Adipose tissue (tissue), 3 donors: ENCODE data around the gene WNT6. TPM values are rescaled to one million over a fixed set of nuclear protein-coding genes. Genes with fewer than 3 reads are reported as not detected.
"Not testable (repeated sequence)": the region's sequence is repeated elsewhere in the genome, so short reads cannot be mapped to it uniquely, and the experiment has no call there.

Experiments
- H3K27ac ChIP-seq: one replicate; pipeline ENCODE4 v1.5.1; 2013; ENCODE audit warnings: low read depth, low read length
- WGBS, 3 donors: extraction: QIAGEN DNeasy Blood & Tissue Kit; methylation state at CpG; one replicate each; pipeline ENCODE4 v1.1.7; 2013; 5-methylcytosine and 5-hydroxymethylcytosine counted together
- polyA plus RNA-seq, 3 donors: library from polyadenylated mRNA; stranded (reverse); fragments of 200-250 nt; gene quantifications; one replicate each; pipeline ENCODE4 v1.2.3, GENCODE V29; 2013
- donor health status: healthy with polysubstance abuse.
- donor health status: Bipolar disorder and iron deficiency.
- donor health status: healthy.

The WNT6 gene
- polyA plus RNA-seq, 3 donors, result 0.25 to 1.1 TPM; not detected in 1

DNA sequence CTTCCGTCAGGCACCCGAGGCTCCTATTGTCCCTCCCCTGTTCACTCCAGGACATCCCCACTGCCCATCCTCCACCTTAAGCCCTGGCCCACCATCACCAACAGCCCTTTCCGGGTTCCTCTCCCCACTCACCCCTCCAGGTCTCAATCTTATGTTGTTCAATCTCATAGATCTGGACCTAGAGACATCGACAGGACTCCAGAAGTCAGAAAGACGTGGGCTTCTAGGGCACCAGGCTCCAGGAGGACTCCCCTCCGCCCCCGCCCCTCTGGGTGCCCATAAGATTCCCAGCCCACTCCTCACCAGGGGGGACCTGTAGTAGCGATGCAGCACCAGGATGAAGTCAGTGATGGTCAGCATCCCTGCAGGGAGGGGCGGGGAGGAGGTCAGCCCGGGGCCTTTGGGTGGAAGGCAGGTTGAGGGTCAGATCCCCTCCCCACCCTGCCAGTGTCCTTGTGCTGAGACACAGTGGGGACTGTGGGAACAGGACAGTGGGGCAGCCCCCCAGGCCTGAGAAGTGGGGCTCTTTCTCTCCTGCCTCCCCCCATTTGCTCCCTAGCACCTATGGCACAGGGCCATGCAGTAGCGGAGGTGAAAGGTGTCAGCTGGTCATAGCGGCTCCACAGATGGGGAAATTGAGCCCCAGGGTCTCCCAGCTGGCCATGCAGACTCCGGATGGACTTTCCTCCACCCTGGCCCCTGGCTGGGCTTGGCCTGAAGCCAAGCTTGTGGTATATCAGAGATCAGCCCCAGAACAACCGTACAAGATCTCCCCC is 31.7 kb upstream of the WNT6 start:
- WGBS, 3 donors, result 63 to 72% (median 72%) methylated on average over 13 to 14 of the region's 14 CpGs
- H3K27ac ChIP-seq, result no peak overlapping the region

DNA sequence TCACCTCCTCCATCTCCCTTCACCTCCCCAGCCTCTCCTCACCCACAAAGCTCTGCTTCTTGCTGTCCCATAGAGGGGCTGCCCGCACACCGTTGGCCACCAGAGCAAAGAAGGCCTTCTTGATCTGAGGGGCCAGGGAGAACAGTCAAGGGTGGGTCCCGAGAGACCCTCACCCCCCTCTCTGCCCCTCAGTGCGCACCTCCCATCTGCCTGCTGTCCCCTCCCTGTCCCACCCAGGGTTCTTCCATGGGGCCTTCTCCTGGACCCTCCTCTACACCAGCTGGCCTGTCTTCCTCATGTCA is 31.2 kb upstream of the WNT6 start:
- H3K27ac ChIP-seq, result no peak overlapping the region

DNA sequence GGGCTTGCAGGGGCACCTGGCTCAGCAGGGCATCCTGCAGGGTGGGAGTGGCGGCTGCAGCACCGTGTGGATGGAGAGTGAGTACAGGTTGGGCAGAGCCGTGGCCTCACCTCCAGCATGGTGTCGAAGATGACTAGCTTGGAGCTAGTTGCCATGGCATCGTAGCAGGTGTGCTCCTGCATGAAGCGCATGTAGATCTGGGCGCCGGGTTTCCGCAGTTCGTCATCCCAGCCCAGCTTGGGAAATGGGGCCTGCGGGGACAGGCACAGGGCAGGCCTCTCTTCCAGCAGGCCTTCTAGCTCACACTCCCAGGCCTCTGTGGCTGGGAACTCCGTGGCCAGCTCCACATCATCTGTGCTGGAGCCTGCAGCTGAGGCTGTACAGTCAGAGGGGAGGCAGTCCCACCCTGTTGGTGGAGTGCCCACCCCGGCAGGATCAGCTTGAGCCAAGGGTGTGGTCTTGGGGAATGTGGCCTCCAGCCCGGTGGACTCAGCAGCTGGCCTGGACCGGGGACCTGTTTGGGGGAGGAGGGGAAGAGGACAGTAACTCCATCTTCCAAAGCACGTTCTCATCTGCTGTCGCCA is 29.6 kb upstream of the WNT6 start:
- no peak overlapping the region for H3K27ac ChIP-seq
- WGBS, 3 donors, result 68 to 76% (median 70%) methylated on average over 15 to 17 of the region's 17 CpGs

More for the DNA sequence above, 31.2 kb upstream of the WNT6 start:
- 74 to 86% (median 85%) methylated on average over 4 of the region's 4 CpGs for WGBS, 3 donors

- 66 to 84% (median 70%) methylated on average over 3 of the region's 3 CpGs for WGBS, 3 donors
- no peak overlapping the region for H3K27ac ChIP-seq
Measured at GRCh38 chr2:218830526-218831306, 28.9 kb upstream of the WNT6 start.

GRCh38 chr2:218831378-218831990 is 28.1 kb upstream of the WNT6 start, which contains the start of gene PRKAG3:
PRKAG3 (minus strand) TSS chr2:218831803.
- whole genome bisulfite sequencing, 3 donors, result 59 to 72% (median 62%) methylated on average over 18 of the region's 18 CpGs
- no peak within 1 kb of the TSS for H3K27ac ChIP-seq

- no peak overlapping the region for H3K27ac ChIP-seq
- 79 to 85% (median 81%) methylated on average over 3 of the region's 3 CpGs for WGBS, 3 donors
Measured at GRCh38 chr2:218832081-218832480, 27.5 kb upstream of the WNT6 start.

DNA sequence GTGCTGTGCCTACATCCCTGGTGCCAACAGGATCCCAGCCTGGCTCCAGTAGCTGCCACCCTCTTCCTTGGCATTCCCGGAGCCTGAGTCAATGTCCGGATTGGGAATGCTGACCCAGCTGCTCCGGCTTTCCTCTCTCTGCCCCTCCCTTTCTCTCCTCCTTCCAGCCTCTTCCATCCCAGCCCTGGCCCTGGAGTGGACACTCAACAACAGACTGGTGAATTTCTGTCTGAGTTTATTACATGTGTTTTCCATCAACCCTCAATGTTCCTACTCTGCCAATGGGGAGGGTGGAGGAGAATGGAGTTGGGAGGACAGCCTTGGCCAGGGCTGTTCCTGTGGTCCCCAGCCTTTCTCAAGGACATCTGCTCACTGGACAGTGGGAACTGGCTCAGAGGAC is 27.1 kb upstream of the WNT6 start:
- H3K27ac ChIP-seq, result no peak overlapping the region
- WGBS, 3 donors, result 61 to 69% (median 67%) methylated on average over 3 of the region's 3 CpGs

DNA sequence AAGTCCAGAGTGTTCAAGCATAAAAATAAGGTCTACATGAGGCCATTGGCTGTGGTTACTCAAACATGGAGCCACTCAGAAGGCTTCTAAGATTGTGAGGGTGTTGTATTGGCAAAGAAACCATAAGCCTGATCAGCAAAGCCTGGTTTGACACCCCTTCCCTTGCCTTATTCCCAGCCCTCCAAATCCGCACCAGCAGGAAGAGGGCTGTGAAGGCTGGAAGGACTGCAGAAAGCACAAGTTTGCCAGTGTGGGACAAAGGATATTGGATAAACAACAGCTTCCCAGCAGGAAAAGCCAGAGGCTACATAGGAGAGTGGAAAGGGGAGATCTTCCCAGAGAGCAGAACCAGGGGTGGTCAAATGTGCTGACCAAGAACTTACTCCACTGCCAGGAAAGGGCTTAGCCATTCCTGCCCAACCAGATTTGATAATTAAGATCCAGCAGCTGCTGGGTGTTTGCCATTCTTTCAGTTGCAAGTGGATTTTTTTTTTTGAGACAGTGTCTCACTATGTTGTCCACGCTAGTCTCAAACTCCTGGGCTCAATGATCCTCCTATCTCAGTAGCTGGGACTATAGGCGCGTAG is 26.5 kb upstream of the WNT6 start:
- 68 to 84% (median 82%) methylated on average over 4 of the region's 4 CpGs for WGBS, 3 donors
- no peak overlapping the region for H3K27ac ChIP-seq

GRCh38 chr2:218834685-218835084 is 24.9 kb upstream of the WNT6 start:
- WGBS, 3 donors, result 46 to 73% (median 63%) methylated on average over 4 of the region's 4 CpGs

DNA sequence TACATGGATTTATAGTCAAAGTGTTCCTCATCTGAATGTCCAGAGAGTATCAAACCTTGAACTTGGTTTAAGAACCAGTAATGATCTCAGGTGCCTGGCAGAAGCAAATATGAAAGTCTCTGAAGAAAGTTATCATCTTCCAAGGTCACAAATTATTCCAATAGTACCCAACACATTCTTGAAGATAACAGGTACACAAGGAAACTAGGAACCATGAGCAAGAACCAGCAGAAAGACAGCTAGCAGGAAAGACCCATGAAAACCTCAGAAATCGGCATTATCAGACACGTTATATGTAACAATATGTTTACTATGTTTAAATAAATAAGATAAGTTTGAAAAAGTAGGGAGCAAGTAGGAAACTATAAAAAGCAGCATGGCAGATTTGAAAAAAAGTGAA is 22.1 kb upstream of the WNT6 start:
- 46 to 91% (median 81%) methylated on average over 2 of the region's 2 CpGs for WGBS, 3 donors
- H3K27ac ChIP-seq, result no peak overlapping the region

More at GRCh38 chr2:218834685-218835084, 24.9 kb upstream of the WNT6 start:
- no peak overlapping the region for H3K27ac ChIP-seq

DNA sequence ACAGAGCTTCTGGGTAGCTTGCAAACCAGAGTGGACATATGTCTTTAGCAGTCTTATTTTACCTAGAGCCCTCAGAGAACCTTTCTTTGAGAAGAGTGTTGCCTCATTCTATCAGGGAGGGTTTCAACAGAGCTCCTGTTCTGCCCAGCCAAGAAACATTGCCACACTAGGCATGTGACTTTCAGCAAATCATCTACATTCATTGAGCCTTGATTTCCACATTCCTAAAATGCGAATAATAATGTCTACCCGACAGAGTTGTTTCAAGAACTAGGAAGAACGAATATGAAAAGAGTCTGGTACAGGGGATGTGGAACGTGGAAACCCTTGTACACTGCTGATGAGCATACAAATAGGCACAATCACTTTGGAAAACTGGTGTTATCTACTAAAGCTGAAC is 20.2 kb upstream of the WNT6 start:
- no peak overlapping the region for H3K27ac ChIP-seq
- 43 to 66% (median 47%) methylated on average over 4 of the region's 4 CpGs for WGBS, 3 donors

DNA sequence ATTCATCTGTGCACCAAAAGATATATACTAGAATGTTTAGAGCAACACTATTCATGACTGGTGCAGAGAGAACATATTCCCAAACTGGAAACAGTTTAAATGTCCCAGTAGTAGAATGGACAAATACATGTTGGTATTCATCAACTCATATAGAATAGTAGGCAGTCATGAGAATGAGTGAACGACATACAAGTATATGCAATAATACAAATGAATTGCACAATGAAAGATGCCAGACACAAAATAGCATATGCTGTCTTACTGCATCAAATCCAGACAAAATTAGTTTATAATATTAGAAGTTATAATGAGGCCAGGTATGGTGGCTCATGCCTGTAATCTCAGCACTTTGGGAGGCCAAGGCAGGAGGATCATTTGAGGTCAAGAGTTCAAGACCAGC is 19.7 kb upstream of the WNT6 start:
- WGBS, 3 donors, result 46 to 67% (median 59%) methylated on average over 1 of the region's 1 CpG
- H3K27ac ChIP-seq, result no peak overlapping the region

DNA sequence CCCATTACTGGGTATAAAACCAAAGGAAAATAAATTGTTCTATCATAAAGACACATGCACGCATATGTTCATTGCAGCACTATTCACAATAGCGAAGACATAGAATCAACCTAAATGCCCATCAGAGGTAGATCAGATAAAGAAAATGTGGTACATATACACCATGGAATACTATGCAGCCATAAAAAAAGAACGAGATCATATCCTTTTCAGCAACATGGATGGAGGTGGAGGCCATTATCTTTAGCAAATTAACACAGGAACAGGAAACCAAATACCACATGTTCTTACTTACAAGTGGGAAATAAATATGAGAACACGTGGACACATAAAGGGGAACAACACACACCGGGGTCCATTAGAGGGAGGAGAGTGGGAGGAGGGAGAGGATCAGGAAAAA is 15.3 kb upstream of the WNT6 start:
- 73 to 80% (median 76%) methylated on average over 5 of the region's 5 CpGs for WGBS, 3 donors
- H3K27ac ChIP-seq, result not testable (repeated sequence)

DNA sequence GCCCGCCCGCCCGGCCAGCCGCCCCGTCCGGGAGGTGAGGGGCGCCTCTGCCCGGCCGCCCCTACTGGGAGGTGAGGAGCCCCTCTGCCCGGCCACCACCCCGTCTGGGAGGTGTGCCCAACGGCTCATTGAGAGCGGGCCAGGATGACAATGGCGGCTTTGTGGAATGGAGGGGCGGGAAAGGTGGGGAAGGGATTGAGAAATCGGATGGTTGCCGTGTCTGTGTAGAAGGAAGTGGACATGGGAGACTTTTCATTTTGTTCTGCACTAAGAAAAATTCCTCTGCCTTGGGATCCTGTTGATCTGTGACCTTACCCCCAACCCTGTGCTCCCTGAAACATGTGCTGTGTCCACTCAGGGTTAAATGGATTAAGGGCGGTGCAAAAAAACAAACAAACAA is 12.6 kb upstream of the WNT6 start:
- not testable (repeated sequence) for H3K27ac ChIP-seq
- 65 to 82% (median 74%) methylated on average over 8 to 17 of the region's 18 CpGs for WGBS, 3 donors

GRCh38 chr2:218849721-218850120 is 9.9 kb upstream of the WNT6 start:
- no peak overlapping the region for H3K27ac ChIP-seq
- 74 to 78% (median 77%) methylated on average over 7 of the region's 7 CpGs for WGBS, 3 donors

GRCh38 chr2:218850796-218851195 is 8.8 kb upstream of the WNT6 start:
- 83 to 87% (median 86%) methylated on average over 2 of the region's 2 CpGs for WGBS, 3 donors

DNA sequence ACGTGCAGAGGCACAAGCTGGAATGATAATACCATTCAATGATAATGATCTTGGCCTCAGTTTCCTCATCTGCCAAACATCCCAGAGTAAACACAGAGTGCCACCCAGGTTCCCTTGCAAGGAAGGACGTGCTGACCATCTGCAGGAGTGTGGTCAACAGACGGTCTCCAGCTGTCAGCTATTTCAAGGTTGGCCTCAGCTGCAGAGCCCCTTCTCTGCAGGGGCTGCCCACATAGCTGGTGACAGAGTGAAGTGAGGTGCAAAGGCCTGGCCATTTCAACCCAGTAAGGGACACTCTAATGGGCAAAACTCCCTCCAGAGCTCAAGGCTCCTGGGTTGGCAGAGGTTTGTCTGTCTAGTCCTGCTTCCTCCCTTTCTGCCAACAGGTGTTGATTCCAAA is 8.3 kb upstream of the WNT6 start:
- 30 to 56% (median 52%) methylated on average over 3 of the region's 3 CpGs for WGBS, 3 donors
- H3K27ac ChIP-seq, result no peak overlapping the region

More at GRCh38 chr2:218850796-218851195, 8.8 kb upstream of the WNT6 start:
- no peak overlapping the region for H3K27ac ChIP-seq

- WGBS, 3 donors, result 18 to 23% (median 22%) methylated on average over 16 of the region's 16 CpGs
Measured at GRCh38 chr2:218852911-218853667, 6.5 kb upstream of the WNT6 start.

More at GRCh38 chr2:218852911-218853667, 6.5 kb upstream of the WNT6 start:
- H3K27ac ChIP-seq, result no peak overlapping the region
